GM21390 (cell line): ENCODE results near the gene FAM149A.

Experiments used
- ATAC-seq: cut with Tn5 transposase; IDR thresholded peaks from one replicate; pipeline ENCODE4 v1.9.1; 2021; ENCODE audit not compliant: unreplicated experiment

FAM149A gene

GRCh38 chr4:186151499-186151898, 47.0 kb downstream of the FAM149A start:
- ATAC-seq = no peak

- no peak for ATAC-seq
These were observed 53.7 kb downstream of the FAM149A start for GRCh38 chr4:186158021-186158813.

GRCh38 chr4:186158966-186159365, 54.5 kb downstream of the FAM149A start:
- no peak for ATAC-seq

GRCh38 chr4:186159613-186160012, 55.1 kb downstream of the FAM149A start:
- ATAC-seq = no peak

- peak; percentile 98 for ATAC-seq
These were observed 56.6 kb downstream of the FAM149A start for GRCh38 chr4:186161138-186161537.

- ATAC-seq = no peak
These were observed 62.5 kb downstream of the FAM149A start for GRCh38 chr4:186166852-186167512.

- no peak for ATAC-seq
These were observed 63.1 kb downstream of the FAM149A start for GRCh38 chr4:186167605-186168004.

GRCh38 chr4:186168750-186169149, 64.2 kb downstream of the FAM149A start:
- ATAC-seq = no peak

GRCh38 chr4:186169333-186169944, 64.9 kb downstream of the FAM149A start:
- ATAC-seq = no peak

- no peak for ATAC-seq
These were observed 65.7 kb downstream of the FAM149A start for GRCh38 chr4:186169945-186170802.

- no peak for ATAC-seq
These were observed 66.5 kb downstream of the FAM149A start for GRCh38 chr4:186170966-186171365.

- no peak for ATAC-seq
These were observed 68.0 kb downstream of the FAM149A start for GRCh38 chr4:186172546-186172945.

- ATAC-seq = no peak
These were observed 83.6 kb downstream of the FAM149A start for GRCh38 chr4:186188107-186188506.

GRCh38 chr4:186189656-186190055, 85.2 kb downstream of the FAM149A start:
- ATAC-seq = no peak

- peak; percentile 34 for ATAC-seq
These were observed 86.2 kb downstream of the FAM149A start for GRCh38 chr4:186190581-186191199.

GRCh38 chr4:186191200-186192065, 86.9 kb downstream of the FAM149A start, which contains the start of gene CYP4V2:
Gene CYP4V2 (plus strand): TSS chr4:186191567. CDS start chr4:186191824, 257 bp downstream.
- ATAC-seq = peak; percentile 85

GRCh38 chr4:186192066-186192612, 87.6 kb downstream of the FAM149A start:
- peak; percentile 12 for ATAC-seq

GRCh38 chr4:186193851-186194250, 89.3 kb downstream of the FAM149A start:
- ATAC-seq = no peak

- ATAC-seq = no peak
These were observed 91.6 kb downstream of the FAM149A start for GRCh38 chr4:186196063-186196462.
